Endothelial cell of umbilical vein (primary cell): ENCODE measurements around the gene CFAP107. TPM values are rescaled to one million over a fixed set of nuclear protein-coding genes. Genes with fewer than 3 reads are reported as not detected.

Experiments used
- BruUV-seq: library from RNA; stranded (reverse); fragments of 400-500 nt; replicated peaks from 2 replicates; lab custom pipeline; 2021; lab: Mats Ljungman, UMichigan
- CTCF ChIA-PET: fragments of 300-600, 350-600 bp; sonication (Branson Sonifier 250); formaldehyde crosslinking; loops from one replicate; lab custom pipeline; 2021; ENCODE audit warnings: antibody characterized with exemption, inconsistent platforms; lab: Charles Lee
- POLR2A ChIA-PET: fragments of 300-600, 350-600 bp; sonication (Branson Sonifier 250); formaldehyde crosslinking; loops from one replicate; lab custom pipeline; 2021; ENCODE audit warnings: antibody characterized with exemption, inconsistent platforms; lab: Charles Lee
- DNase-seq: peaks from one replicate; pipeline ENCODE4 v3.0.0-alpha.2; 2011; ENCODE audit warnings: low read depth, low spot score
- FAIRE-seq: peaks from 2 replicates; lab custom pipeline; 2011; peaks lifted over from hg19 to GRCh38; lab: Jason Lieb, UNC
- H2AFZ ChIP-seq: 2 replicates; pipeline ENCODE4 v1.6.0; 2012; ENCODE audit warnings: low read depth, low read length, control low read depth, inconsistent platforms
- H3K27ac ChIP-seq: 2 replicates; pipeline ENCODE4 v1.5.1; 2011; ENCODE audit warnings: low read depth, mild to moderate bottlenecking, control low read depth, low read length, moderate library complexity; ENCODE audit not compliant: insufficient read depth
- H3K27me3 ChIP-seq, 2 experiments: 2 replicates each; pipeline versions ENCODE4 v1.6.0 to v1.6.1; 2011; ENCODE audit warnings: low read length in 2 of 2, mixed read lengths in 1 of 2; ENCODE audit not compliant: control insufficient read depth in 2 of 2, insufficient read depth in 2 of 2
- H3K36me3 ChIP-seq, 2 experiments: 2 replicates in 1 of 2; 3 replicates in 1 of 2; pipeline ENCODE4 v1.5.1; 2011; ENCODE audit warnings: low read length in 2 of 2, mild to moderate bottlenecking in 1 of 2, moderate library complexity in 1 of 2; ENCODE audit not compliant: control insufficient read depth in 2 of 2, insufficient read depth in 2 of 2; ENCODE audit errors: extremely low read depth in 1 of 2
- H3K4me1 ChIP-seq: 3 replicates; pipeline ENCODE4 v1.5.1; 2011; ENCODE audit warnings: mild to moderate bottlenecking, low read length; ENCODE audit not compliant: control insufficient read depth, insufficient read depth; ENCODE audit errors: extremely low read depth
- H3K4me2 ChIP-seq: 2 replicates; pipeline ENCODE4 v1.6.1; 2011; ENCODE audit warnings: low read length, control low read depth, mixed read lengths; ENCODE audit not compliant: insufficient read depth
- H3K4me3 ChIP-seq, 3 experiments: fragments of 200-600 bp in 1 of 3; sonication (generic), shearing (Covaris generic) in 1 of 3; replicated peaks in 1 of 3; 2 replicates each; pipeline ENCODE4 v1.5.1; 2011 to 2016; ENCODE audit warnings: control low read depth in 3 of 3, low read length in 3 of 3, mild to moderate bottlenecking in 2 of 3, inconsistent platforms in 1 of 3, low read depth in 1 of 3, moderate library complexity in 1 of 3; ENCODE audit not compliant: insufficient read depth in 1 of 3
- H3K79me2 ChIP-seq: 2 replicates; pipeline ENCODE4 v1.6.0; 2012; ENCODE audit warnings: low read length, inconsistent platforms; ENCODE audit not compliant: control insufficient read depth, insufficient read depth
- H3K9ac ChIP-seq: replicated peaks from 2 replicates; pipeline ENCODE3; 2011; ENCODE audit warnings: low read length, control low read depth; ENCODE audit not compliant: insufficient read depth; ENCODE audit errors: extremely low read depth
- H3K9me1 ChIP-seq: replicated peaks from 3 replicates; pipeline ENCODE4 v1.6.0; 2011; ENCODE audit warnings: mild to moderate bottlenecking, low read length; ENCODE audit not compliant: control insufficient read depth, insufficient read depth; ENCODE audit errors: extremely low read depth
- H3K9me3 ChIP-seq: replicated peaks from 2 replicates; pipeline ENCODE4 v1.5.1; 2012; ENCODE audit warnings: low read length, inconsistent platforms; ENCODE audit not compliant: control insufficient read depth, insufficient read depth
- H4K20me1 ChIP-seq: replicated peaks from 2 replicates; pipeline ENCODE3; 2011; ENCODE audit warnings: mild to moderate bottlenecking, low read length; ENCODE audit not compliant: control insufficient read depth, insufficient read depth; ENCODE audit errors: extremely low read depth
- CTCF ChIP-seq, 2 donors: IDR thresholded peaks; 1 replicate in 1 of 2; 2 replicates in 1 of 2; pipeline ENCODE4 v1.5.1; 2011; ENCODE audit warnings: low read length in 2 of 2, mild to moderate bottlenecking in 2 of 2, moderate library complexity in 2 of 2, control low read depth in 1 of 2, inconsistent platforms in 1 of 2, low read depth in 1 of 2; ENCODE audit not compliant: insufficient read depth in 1 of 2; ENCODE audit errors: extremely low read depth in 1 of 2
- EZH2 ChIP-seq: IDR thresholded peaks from 2 replicates; pipeline ENCODE4 v1.6.1; 2012; ENCODE audit warnings: borderline replicate concordance, low read depth, mild to moderate bottlenecking, moderate library complexity, low read length, inconsistent platforms; ENCODE audit not compliant: severe bottlenecking
- FOS ChIP-seq: IDR thresholded peaks from 2 replicates; pipeline ENCODE4 v1.6.1; 2011; ENCODE audit warnings: mild to moderate bottlenecking, low read length, moderate library complexity, borderline replicate concordance; ENCODE audit not compliant: insufficient read depth
- GATA2 ChIP-seq: IDR thresholded peaks from 2 replicates; pipeline ENCODE4 v1.7.0; 2011; ENCODE audit warnings: low read depth, mild to moderate bottlenecking, moderate library complexity, mixed read lengths, low read length; ENCODE audit not compliant: insufficient read length, insufficient read depth
- JUN ChIP-seq: IDR thresholded peaks from 2 replicates; pipeline ENCODE4 v1.6.1; 2011; ENCODE audit warnings: borderline replicate concordance, low read depth; ENCODE audit not compliant: insufficient read length, insufficient read depth
- MAX ChIP-seq: IDR thresholded peaks from 2 replicates; pipeline ENCODE4 v1.6.1; 2011; ENCODE audit not compliant: insufficient read depth, insufficient read length
- MYC ChIP-seq: IDR thresholded peaks from one replicate; pipeline ENCODE4 v1.6.1; 2011; ENCODE audit warnings: mild to moderate bottlenecking, low read depth, low read length
- POLR2A ChIP-seq: IDR thresholded peaks from 2 replicates; pipeline ENCODE4 v1.6.1; 2012; ENCODE audit warnings: low read depth, mild to moderate bottlenecking, control low read depth, low read length
- POLR2AphosphoS5 ChIP-seq: IDR thresholded peaks from 2 replicates; pipeline ENCODE4 v1.6.1; 2012; ENCODE audit warnings: low read depth, mild to moderate bottlenecking, control low read depth, low read length, moderate library complexity; ENCODE audit not compliant: insufficient read depth
- dilution Hi-C: fragments of 300-500 bp; cut with MboI; formaldehyde crosslinking; loops from one replicate; pipeline ENCODE4 v1.15.0; 2019; ENCODE audit warnings: low sequenced_read_pairs; ENCODE audit not compliant: extremely low pct_ligation_motif_present
- intact Hi-C: fragments of 100-400 bp; cut with micrococcal nuclease; formaldehyde crosslinking; loops from one replicate; pipeline ENCODE4 v1.10.0; 2022
- polyA plus RNA-seq, 4 experiments: library from polyadenylated mRNA; depleted of rRNA in 3 of 4; stranded (reverse) in 3 of 4; unstranded in 1 of 4; fragments of >200 nt; gene quantifications; 2 replicates each; pipeline versions ENCODE4 v1.2.1 to v1.2.3, GENCODE V29; 2011 to 2012; ENCODE audit warnings: missing spikeins in 1 of 4
- total RNA-seq: library from RNA; stranded (reverse); gene quantifications from 2 replicates; pipeline ENCODE4 v1.2.3, GENCODE V29; 2021

Gene CFAP107
- total and polyA plus RNA-seq, 2 donors (not counting 3 experiments of a cell fraction or from before 2014, with no cell fraction given): not detected

GRCh38 chr1:12775443-12775842 lies 29.4 kb downstream of the CFAP107 start:
- Histone ChIP-seq H3K27me3 (no peaks in the 10 kb centered on the region), H3K4me1 (no peaks in the 10 kb centered on the region), H3K4me3 (no peak overlapping the region), H3K36me3 (no peaks in the 10 kb centered on the region), H2AFZ (no peak overlapping the region), H3K9me1 (no peaks in the 10 kb centered on the region), H3K9me3 (no peaks in the 10 kb centered on the region), H3K4me2 (no peak overlapping the region), H3K9ac (no peak overlapping the region), H3K27ac (no peak overlapping the region), H3K79me2 (no peaks in the 10 kb centered on the region), H4K20me1 (no peaks in the 10 kb centered on the region)
- no peak for TF ChIP-seq POLR2AphosphoS5
- intact Hi-C loops: no loop called here
- FAIRE-seq (no peak), DNase-seq (no peak)
- dilution Hi-C loops: no loop called here
- CTCF ChIA-PET: no interaction called here
- BruUV-seq: no TSS peak
- POLR2A ChIA-PET: no interaction called here

- no TSS peak for BruUV-seq
- POLR2A ChIA-PET: no interaction called here
- H3K9me1 ChIP-seq: no peaks in the 10 kb centered on the region
- dilution Hi-C loops (no loop called here), intact Hi-C loops (no loop called here)
- FAIRE-seq (no peak), DNase-seq (no peak)
- H3K4me1 ChIP-seq: no peaks in the 10 kb centered on the region
- H2AFZ ChIP-seq: no peak overlapping the region
- H3K9ac ChIP-seq: no peak overlapping the region
- CTCF ChIA-PET: no interaction called here
- H3K4me2 ChIP-seq: no peak overlapping the region
- H3K79me2 ChIP-seq: no peaks in the 10 kb centered on the region
- H4K20me1 ChIP-seq: no peaks in the 10 kb centered on the region
- H3K27ac ChIP-seq: no peak overlapping the region
- TF ChIP-seq CTCF (IDR thresholded peaks at IDR 0.05; ENCODE audit: extremely low read depth in 1 of 2, insufficient read depth in 1 of 2, low read depth in 1 of 2, low read length in 2 of 2): no peak
- no peak for TF ChIP-seq GATA2
- TF ChIP-seq JUN: no peak
- TF ChIP-seq POLR2AphosphoS5: no peak
- no peak for TF ChIP-seq POLR2A
- TF ChIP-seq MYC: no peak
- TF ChIP-seq FOS: no peak
- TF ChIP-seq MAX: no peak
- TF ChIP-seq EZH2: no peak
- H3K9me3 ChIP-seq: no peaks in the 10 kb centered on the region
- H3K4me3 ChIP-seq: no peak overlapping the region
- no peaks in the 10 kb centered on the region for H3K27me3 ChIP-seq
- H3K36me3 ChIP-seq: no peaks in the 10 kb centered on the region
Measured at GRCh38 chr1:12776801-12777557, 31.0 kb downstream of the CFAP107 start.
